Neural cell (in vitro differentiated cells): Measurements from ENCODE around the gene SLIT3. TPM values are rescaled to one million over a fixed set of nuclear protein-coding genes. Genes with fewer than 3 reads are reported as not detected.

Source experiments
- H2AFZ ChIP-seq: fragments of 200-600, 300-800 bp; sonication (generic), shearing (Covaris generic); 2 replicates; pipeline ENCODE4 v1.6.0; 2014; ENCODE audit warnings: low read depth, mild to moderate bottlenecking, antibody characterized with exemption, low read length, moderate library complexity
- H3F3A ChIP-seq: fragments of 200-600 bp; shearing (Covaris generic); 2 replicates; pipeline ENCODE4 v1.6.1; 2016; ENCODE audit warnings: mild to moderate bottlenecking, moderate library complexity, mixed read lengths, antibody characterized with exemption, low read length; ENCODE audit not compliant: insufficient read depth, poor library complexity, severe bottlenecking
- H3K27ac ChIP-seq: fragments of 200-600, 300-800 bp; sonication (generic), shearing (Covaris generic); 2 replicates; pipeline ENCODE4 v1.5.1; 2014; ENCODE audit warnings: mild to moderate bottlenecking, low read length, moderate library complexity
- H3K27me3 ChIP-seq: fragments of 300-800, 200-600 bp; sonication (generic), shearing (Covaris generic); 2 replicates; pipeline ENCODE4 v1.6.0; 2014; ENCODE audit warnings: mild to moderate bottlenecking, low read depth, low read length, moderate library complexity; ENCODE audit not compliant: insufficient read depth
- H3K36me3 ChIP-seq: fragments of 300-800, 200-600 bp; sonication (generic), shearing (Covaris generic); 2 replicates; pipeline ENCODE4 v1.5.1; 2014; ENCODE audit warnings: mild to moderate bottlenecking, antibody characterized with exemption, low read length, moderate library complexity; ENCODE audit not compliant: insufficient read depth
- H3K4me2 ChIP-seq: fragments of 300-800, 200-600 bp; sonication (generic), shearing (Covaris generic); 2 replicates; pipeline ENCODE4 v1.6.0; 2014; ENCODE audit warnings: mild to moderate bottlenecking, low read length
- H3K4me3 ChIP-seq: fragments of 300-800, 200-600 bp; sonication (generic), shearing (Covaris generic); 2 replicates; pipeline ENCODE4 v1.5.1; 2014; ENCODE audit warnings: mild to moderate bottlenecking, low read length, moderate library complexity
- H3K79me2 ChIP-seq: fragments of 200-600 bp; shearing (Covaris generic); replicated peaks from 2 replicates; pipeline ENCODE4 v1.6.0; 2014; ENCODE audit warnings: mild to moderate bottlenecking, low read length, moderate library complexity; ENCODE audit not compliant: insufficient read depth
- H3K9ac ChIP-seq: fragments of 300-800, 200-600 bp; sonication (generic), shearing (Covaris generic); 2 replicates; pipeline ENCODE4 v1.6.1; 2016; ENCODE audit warnings: mild to moderate bottlenecking, low read length, mixed read lengths
- H3K9me2 ChIP-seq: fragments of 200-600 bp; shearing (Covaris generic); 2 replicates; pipeline ENCODE4 v1.6.1; 2016; ENCODE audit warnings: mild to moderate bottlenecking, low read length, mixed read lengths; ENCODE audit not compliant: insufficient read depth
- H3K9me3 ChIP-seq: fragments of 200-600, 300-800 bp; sonication (generic), shearing (Covaris generic); 2 replicates; pipeline ENCODE4 v1.6.1; 2016; ENCODE audit warnings: mild to moderate bottlenecking, mixed run types, low read length, moderate library complexity, mixed read lengths
- H4K20me1 ChIP-seq: fragments of 200-600 bp; shearing (Covaris generic); 2 replicates; pipeline ENCODE4 v1.6.1; 2016; ENCODE audit warnings: mild to moderate bottlenecking, mixed run types; ENCODE audit not compliant: insufficient read depth
- EP300 ChIP-seq: fragments of 450-650 bp; conservative IDR thresholded peaks from 2 replicates; pipeline ENCODE4 v1.6.1; 2014; ENCODE audit warnings: antibody characterized with exemption, mild to moderate bottlenecking, moderate library complexity; ENCODE audit not compliant: poor library complexity, severe bottlenecking
- EZH2 ChIP-seq: fragments of 200-600, 300-800 bp; shearing (Covaris generic), sonication (generic); IDR thresholded peaks from 2 replicates; pipeline ENCODE4 v1.6.1; 2014; ENCODE audit warnings: antibody characterized with exemption, low read length, borderline replicate concordance, mild to moderate bottlenecking; ENCODE audit not compliant: insufficient read depth, poor library complexity, severe bottlenecking
- MXI1 ChIP-seq: fragments of 450-650 bp; conservative IDR thresholded peaks from 2 replicates; pipeline ENCODE4 v1.6.1; 2014; ENCODE audit warnings: antibody characterized with exemption, mild to moderate bottlenecking; ENCODE audit not compliant: poor library complexity, severe bottlenecking
- POLR2AphosphoS5 ChIP-seq: IDR thresholded peaks from 2 replicates; pipeline ENCODE4 v1.6.1; 2012
- RAD21 ChIP-seq: fragments of 450-650 bp; conservative IDR thresholded peaks from 2 replicates; pipeline ENCODE4 v1.6.1; 2014; ENCODE audit warnings: antibody characterized with exemption, mild to moderate bottlenecking, moderate library complexity
- SMC3 ChIP-seq: fragments of 450-650 bp; conservative IDR thresholded peaks from 2 replicates; pipeline ENCODE4 v1.6.1; 2014; ENCODE audit warnings: antibody characterized with exemption, mild to moderate bottlenecking, moderate library complexity; ENCODE audit not compliant: poor library complexity
- TAF1 ChIP-seq: IDR thresholded peaks from 2 replicates; pipeline ENCODE4 v1.6.1; 2012; ENCODE audit warnings: low read depth
- polyA plus RNA-seq: library from polyadenylated mRNA; depleted of rRNA; stranded (reverse); fragments of >200 nt; gene quantifications from 2 replicates; pipeline ENCODE4 v1.2.3, GENCODE V29; 2014
- TF ChIP-seq, protein P1 (sequence below): fragments of 450-650 bp; IDR thresholded peaks from 2 replicates; pipeline ENCODE4 v1.5.1; 2014; ENCODE audit warnings: antibody characterized with exemption, mild to moderate bottlenecking, moderate library complexity; ENCODE audit not compliant: poor library complexity, severe bottlenecking
- TF ChIP-seq, protein P2 (sequence below): IDR thresholded peaks from 2 replicates; pipeline ENCODE4 v1.6.1; 2012; ENCODE audit warnings: borderline replicate concordance

SLIT3 gene
- polyA plus RNA-seq, 1 donor from 2014 or later = 1.2 TPM

DNA sequence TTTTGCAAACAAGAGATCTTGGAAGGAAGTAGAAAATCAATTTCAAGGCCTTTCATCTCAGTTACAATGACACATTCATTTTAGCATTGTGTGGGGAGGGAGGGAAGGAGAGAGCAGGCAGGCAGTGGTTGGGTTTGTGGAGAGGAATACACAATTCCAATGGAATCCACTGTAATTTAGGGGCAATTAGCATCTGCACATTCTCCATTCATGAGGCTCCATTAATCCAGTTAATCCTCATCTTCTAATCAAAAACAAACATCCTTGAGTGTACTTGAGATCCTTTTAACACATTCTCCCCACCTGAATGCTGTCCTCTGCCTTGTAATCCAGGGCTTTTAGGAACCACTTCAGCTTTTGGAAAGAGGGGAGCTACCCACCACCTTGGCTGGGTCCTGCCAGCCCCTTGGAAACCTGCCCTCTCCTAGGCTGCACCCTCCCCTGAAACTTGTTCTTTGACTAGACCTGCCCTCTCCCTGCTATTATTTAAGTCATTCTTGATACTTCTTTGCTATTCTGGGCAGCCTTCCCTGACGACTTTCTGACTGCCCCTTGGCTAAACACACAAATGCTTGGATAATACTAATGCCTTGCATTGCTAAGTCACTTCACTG lies 271.2 kb downstream of the SLIT3 start:
- no peaks in the 10 kb centered on the region for H3K9me2 ChIP-seq
- no peaks in the 10 kb centered on the region for H4K20me1 ChIP-seq
- H3K9ac ChIP-seq = no peak overlapping the region
- no peaks in the 10 kb centered on the region for H3K36me3 ChIP-seq
- no peak overlapping the region for H3K4me3 ChIP-seq
- H3K9me3 ChIP-seq = no peaks in the 10 kb centered on the region
- H3F3A ChIP-seq = no peaks in the 10 kb centered on the region
- H3K79me2 ChIP-seq = no peaks in the 10 kb centered on the region
- TF ChIP-seq MXI1 (no peak), RAD21 (no peak), SMC3 (no peak), POLR2AphosphoS5 (no peak), EZH2 (no peak)
- TF ChIP-seq, protein P1, sequence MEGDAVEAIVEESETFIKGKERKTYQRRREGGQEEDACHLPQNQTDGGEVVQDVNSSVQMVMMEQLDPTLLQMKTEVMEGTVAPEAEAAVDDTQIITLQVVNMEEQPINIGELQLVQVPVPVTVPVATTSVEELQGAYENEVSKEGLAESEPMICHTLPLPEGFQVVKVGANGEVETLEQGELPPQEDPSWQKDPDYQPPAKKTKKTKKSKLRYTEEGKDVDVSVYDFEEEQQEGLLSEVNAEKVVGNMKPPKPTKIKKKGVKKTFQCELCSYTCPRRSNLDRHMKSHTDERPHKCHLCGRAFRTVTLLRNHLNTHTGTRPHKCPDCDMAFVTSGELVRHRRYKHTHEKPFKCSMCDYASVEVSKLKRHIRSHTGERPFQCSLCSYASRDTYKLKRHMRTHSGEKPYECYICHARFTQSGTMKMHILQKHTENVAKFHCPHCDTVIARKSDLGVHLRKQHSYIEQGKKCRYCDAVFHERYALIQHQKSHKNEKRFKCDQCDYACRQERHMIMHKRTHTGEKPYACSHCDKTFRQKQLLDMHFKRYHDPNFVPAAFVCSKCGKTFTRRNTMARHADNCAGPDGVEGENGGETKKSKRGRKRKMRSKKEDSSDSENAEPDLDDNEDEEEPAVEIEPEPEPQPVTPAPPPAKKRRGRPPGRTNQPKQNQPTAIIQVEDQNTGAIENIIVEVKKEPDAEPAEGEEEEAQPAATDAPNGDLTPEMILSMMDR = no peak
- H3K4me2 ChIP-seq = no peak overlapping the region
- no peak overlapping the region for H2AFZ ChIP-seq
- H3K27ac ChIP-seq = no peak overlapping the region
- H3K27me3 ChIP-seq = no peaks in the 10 kb centered on the region

DNA sequence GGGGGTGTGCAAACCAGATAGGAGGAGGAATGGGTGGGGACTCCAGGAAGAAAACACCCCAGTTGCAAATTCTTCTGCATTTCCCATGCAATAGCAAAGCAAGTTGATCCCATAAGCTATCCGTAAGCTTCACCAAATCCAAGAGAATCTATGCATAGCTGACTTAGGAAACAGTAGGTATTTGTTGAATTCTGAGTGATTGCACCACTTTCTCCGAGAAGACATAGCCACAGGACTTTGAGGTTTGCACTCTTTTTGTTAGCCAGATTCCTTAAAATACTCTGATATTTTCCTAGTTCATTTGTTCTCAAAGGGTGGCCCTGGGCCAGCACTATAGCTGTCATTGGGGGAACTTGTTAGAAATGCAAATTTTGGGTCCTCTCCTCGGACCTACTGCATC lies 271.9 kb downstream of the SLIT3 start:
- Histone ChIP-seq H3K9me3 (no peaks in the 10 kb centered on the region), H3F3A (no peaks in the 10 kb centered on the region), H2AFZ (no peak overlapping the region), H3K4me3 (no peak overlapping the region), H3K36me3 (no peaks in the 10 kb centered on the region), H3K4me2 (no peak overlapping the region), H3K79me2 (no peaks in the 10 kb centered on the region), H3K9me2 (no peaks in the 10 kb centered on the region), H3K27me3 (no peaks in the 10 kb centered on the region), H3K27ac (no peak overlapping the region), H3K9ac (no peak overlapping the region), H4K20me1 (no peaks in the 10 kb centered on the region)
- TF ChIP-seq EZH2 (no peak), MXI1 (no peak), TAF1 (no peak), EP300 (no peak), SMC3 (no peak), RAD21 (no peak), POLR2AphosphoS5 (no peak)
- TF ChIP-seq, protein P1 = no peak
- TF ChIP-seq, protein P2, sequence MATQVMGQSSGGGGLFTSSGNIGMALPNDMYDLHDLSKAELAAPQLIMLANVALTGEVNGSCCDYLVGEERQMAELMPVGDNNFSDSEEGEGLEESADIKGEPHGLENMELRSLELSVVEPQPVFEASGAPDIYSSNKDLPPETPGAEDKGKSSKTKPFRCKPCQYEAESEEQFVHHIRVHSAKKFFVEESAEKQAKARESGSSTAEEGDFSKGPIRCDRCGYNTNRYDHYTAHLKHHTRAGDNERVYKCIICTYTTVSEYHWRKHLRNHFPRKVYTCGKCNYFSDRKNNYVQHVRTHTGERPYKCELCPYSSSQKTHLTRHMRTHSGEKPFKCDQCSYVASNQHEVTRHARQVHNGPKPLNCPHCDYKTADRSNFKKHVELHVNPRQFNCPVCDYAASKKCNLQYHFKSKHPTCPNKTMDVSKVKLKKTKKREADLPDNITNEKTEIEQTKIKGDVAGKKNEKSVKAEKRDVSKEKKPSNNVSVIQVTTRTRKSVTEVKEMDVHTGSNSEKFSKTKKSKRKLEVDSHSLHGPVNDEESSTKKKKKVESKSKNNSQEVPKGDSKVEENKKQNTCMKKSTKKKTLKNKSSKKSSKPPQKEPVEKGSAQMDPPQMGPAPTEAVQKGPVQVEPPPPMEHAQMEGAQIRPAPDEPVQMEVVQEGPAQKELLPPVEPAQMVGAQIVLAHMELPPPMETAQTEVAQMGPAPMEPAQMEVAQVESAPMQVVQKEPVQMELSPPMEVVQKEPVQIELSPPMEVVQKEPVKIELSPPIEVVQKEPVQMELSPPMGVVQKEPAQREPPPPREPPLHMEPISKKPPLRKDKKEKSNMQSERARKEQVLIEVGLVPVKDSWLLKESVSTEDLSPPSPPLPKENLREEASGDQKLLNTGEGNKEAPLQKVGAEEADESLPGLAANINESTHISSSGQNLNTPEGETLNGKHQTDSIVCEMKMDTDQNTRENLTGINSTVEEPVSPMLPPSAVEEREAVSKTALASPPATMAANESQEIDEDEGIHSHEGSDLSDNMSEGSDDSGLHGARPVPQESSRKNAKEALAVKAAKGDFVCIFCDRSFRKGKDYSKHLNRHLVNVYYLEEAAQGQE = no peak
